HS-27A (cell line): ENCODE results near the gene LPAR2.
"Not testable (repeated sequence)": the region's sequence is repeated elsewhere in the genome, so short reads cannot be mapped to it uniquely, and the experiment has no call there.

Source experiments
- DNase-seq: peaks from one replicate; pipeline ENCODE4 v3.0.0-alpha.2; 2012; ENCODE audit warnings: low read depth, missing footprints

The LPAR2 gene

DNA sequence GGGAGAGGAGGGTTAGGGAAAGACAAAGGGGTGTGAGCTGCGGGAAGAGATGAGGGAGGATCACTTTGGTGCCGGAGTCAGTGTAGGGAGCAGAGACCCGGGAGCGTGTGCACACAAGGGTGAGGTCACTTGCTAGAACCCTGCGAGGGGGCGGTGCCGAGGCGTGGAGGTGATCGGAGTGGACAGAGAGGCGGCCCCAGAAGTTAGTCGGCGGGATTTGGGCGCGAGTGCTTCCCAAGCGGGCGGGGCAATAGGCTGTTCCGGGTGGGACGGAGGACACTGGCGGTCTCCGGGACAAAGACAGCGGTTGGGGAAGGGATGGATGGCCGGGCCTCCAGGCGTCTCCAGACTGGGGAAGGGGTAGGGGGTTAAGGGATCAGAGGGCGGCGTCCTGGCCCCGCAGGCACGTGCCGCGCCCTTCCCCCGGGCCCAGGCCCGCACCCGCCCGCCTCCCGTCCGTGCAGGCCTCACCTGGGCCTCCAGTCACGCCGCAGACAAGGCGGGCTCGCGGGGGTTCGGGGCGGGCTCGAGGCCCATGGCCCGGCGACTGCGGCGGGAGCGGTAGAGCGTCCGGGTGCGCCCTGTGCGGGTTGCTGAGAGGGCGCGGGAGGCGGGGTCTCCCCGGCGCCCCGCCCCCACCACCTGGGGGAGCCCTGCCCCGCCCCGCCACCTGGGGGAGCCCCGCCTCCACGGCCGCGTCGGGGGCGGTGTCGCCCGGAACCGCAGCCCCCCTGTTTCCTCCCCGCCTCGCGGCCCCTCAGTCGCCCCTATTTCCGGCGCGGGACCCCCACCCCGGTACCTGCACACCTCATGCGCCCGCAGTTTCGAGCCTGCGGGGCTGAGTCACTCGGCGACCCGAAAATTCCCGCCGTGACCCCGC is at the start of gene LPAR2:
LPAR2 (minus strand) TSS at position 600 of the 880 bp plus-strand sequence. CDS start 945 bp downstream, outside the sequence.
- no peak for DNase-seq

DNA sequence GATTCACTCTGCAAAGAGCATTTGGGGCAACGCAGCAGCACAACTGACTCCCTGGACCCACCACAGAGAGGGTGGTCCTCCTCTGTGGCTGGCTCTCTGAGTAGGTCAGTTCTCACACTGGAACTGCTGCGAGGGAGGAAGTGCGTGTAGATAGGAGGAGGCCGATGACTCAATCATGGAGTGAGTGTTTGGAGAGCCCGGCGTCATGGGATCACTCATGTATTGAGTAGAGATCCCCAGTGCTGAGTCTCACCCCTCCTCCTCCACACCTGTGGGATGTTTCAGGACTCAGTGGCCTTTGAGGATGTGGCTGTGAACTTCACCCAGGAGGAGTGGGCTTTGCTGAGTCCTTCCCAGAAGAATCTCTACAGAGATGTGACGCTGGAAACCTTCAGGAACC is 49.6 kb upstream of the LPAR2 start:
- DNase-seq: no peak

DNA sequence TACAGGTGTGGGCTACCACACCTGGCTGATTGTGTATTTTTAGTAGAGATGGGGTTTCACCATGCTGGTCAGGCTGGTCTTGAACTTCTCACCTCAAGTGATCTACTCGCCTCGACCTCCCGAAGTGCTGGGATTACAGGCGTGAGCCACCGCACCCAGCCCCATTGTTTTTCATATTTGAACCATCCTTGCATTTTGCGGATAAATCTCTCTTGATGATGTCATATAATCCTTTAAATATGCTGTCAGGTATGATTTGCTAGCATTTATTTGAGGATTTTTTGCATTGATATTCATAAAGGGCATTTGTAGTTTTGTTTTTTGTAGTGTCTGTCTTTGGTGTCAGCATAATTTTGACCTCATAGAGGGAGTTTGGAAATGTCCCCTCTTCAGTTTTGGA is 46.3 kb upstream of the LPAR2 start:
- no peak for DNase-seq

DNA sequence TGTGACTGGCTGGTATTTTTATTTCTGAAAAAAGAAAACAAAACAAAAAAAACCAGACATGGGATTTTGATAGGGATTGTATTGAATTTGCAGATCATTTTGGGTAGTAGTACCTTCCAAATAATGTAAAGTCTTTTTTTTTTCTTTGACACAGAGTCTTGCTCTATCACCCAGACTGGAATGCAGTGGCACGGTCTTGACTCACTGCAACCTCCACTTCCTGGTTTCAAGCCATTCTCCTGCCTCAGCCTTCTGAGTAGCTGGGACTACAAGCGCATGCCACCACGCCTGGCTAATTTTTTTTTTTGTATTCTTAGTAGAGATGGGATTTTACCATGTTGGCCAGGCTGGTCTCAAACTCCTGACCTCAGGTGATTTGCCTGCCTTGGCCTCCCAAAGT is 44.8 kb upstream of the LPAR2 start:
- DNase-seq: no peak

DNA sequence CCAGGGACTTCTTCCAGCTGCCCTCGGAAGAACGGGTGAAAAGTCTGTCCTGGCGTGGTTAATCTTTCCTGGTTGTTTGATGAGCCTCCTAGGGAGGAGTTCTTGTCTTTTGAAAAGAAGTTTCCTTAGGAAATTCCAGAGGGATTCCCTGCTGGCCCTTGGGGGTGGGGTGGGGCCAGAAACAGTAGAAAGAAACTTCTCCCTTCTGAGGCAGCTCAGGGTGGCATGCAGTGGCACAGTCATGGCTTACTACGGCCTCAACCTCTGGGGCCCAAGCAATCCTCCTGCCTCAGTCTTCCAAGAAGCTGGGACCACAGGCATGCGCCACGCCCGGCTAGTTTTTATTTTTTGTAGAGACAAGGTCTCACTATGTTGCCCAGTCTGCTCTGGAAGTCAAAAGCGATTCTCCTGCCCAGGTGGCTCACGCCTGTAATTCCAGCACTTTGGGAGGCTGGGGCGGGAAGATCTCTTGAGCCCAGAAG is 42.1 kb upstream of the LPAR2 start:
- no peak for DNase-seq

DNA sequence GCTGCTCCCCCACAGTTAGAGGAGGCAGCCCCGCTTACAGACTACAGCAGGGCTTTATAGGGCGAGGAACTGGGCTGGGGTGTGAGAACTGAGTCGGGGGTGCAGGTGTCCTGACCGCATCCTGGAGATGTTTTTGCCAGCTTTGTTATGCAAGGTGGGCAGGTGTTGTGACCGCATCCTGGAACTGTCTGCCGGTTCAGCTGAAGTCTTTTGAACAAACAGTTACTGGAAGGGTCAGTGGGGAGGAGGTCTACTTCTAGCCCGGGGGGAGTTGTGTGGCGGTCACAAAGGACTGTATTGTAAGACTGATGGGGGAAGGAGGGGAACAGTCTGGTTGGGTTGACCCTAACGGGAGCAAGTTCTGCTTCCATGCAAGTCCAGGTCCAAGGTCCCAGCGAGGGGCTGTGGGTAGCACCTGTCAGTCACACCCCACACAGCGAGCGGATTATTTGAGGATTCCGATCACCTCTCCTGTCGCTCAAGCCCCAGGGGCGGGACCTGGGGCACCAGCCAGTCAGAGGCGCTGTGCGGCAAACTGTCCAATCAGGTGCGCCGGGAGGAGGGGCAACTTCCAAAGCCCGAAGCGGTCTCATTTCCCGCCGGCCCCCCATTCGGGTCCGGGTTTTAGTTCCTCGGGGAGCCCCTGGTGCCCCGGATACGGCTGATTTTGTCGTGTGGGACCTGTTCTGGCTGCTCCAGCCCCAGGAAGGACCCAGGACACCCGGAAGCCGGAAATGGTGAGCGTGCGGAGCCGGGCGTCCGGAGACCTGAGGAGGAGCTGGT is 40.4 kb upstream of the LPAR2 start, which contains the start of gene ZNF101:
ZNF101 (plus strand) TSS at position 610 of the 783 bp plus-strand sequence; CDS start at position 735, 125 bp downstream.
- DNase-seq: peak; percentile 23

DNA sequence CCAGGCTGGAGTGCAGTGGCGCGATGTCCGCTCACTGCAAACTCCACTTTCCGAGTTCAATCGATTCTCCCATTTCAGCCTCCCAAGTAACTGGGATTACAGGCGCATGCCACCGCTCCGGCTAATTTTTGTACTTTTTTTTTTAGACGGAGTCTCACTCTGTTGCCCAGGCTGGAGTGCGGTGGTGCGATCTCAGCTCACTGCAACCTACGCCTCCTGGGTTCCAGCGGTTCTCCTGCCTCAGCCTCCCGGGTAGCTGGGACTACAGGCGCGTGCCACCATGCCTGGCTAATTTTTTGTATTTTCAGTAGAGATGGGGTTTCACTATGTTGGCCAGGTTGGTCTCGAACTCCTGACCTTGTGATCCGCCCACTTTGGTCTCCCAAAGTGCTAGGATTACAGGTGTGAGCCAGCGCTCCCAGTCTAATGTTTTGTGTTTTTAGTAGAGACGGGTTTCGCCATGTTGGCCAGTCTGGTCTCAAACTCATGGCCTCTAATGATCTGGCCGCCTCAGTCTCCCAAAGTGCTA is 37.5 kb upstream of the LPAR2 start:
- DNase-seq: not testable (repeated sequence)

DNA sequence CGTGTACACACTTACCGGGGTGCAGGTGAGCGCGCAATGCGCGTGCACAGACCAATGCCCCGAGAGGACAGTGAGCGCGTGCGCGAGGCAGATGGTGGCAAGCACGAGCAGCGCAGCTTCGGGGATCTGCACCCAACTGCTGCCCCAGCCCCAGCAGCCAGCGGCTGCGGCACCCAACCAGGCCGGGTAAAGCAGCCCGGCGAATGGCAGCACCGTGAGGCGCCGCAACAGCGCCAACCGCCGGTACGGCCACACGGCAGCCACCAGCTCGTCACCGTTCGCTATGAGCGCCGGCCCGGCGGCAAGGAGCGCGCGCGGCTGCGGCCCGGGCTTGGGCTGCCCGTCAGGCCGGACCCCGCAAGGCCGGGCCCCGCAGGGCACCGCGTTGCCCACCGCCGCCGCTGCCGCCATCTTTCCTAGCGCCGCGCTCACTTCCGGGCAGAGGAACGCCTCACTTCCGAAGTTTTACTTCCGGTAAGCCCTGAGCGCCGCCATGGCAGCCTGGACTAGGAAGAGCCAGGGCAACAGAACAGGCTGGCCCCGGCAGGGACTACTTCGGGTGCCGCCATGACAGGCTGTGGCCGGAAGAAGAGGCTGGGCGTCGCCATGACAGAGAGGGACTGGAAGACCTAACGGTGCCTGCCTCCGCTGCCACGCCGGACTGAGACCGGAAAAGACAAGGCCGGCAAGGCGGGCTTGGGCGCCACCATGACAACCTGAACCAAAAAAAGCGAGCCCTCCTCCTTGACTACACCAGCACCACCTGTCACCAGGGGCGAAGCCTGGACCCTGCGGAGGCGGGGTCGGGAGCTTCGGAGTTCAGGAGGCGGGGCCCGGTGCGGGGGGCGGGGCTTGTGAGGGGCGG is 35.5 kb upstream of the LPAR2 start, which contains the start of gene ATP13A1:
ATP13A1 (minus strand) TSS at position 421 of the 865 bp plus-strand sequence; CDS start at position 411, 10 bp downstream.
- DNase-seq: peak; percentile 85

DNA sequence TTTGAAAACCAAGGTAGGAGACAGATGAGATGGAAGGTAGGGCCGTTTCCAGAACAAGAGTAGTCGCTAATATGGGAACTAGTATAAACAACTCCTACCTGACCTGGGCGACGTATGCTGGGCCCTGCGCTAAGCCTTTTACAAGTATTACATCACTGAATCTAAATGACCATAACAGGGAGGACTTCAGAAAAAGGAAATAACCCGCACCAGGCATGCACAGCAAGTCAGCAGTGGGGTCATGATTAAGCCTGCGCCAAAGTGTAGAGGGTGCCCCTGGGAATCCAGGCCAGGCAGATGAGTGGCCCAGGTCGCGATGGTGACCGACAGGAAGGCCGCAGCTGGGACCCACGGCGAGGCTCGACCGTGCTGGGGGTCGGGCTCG is 34.8 kb upstream of the LPAR2 start:
- no peak for DNase-seq

DNA sequence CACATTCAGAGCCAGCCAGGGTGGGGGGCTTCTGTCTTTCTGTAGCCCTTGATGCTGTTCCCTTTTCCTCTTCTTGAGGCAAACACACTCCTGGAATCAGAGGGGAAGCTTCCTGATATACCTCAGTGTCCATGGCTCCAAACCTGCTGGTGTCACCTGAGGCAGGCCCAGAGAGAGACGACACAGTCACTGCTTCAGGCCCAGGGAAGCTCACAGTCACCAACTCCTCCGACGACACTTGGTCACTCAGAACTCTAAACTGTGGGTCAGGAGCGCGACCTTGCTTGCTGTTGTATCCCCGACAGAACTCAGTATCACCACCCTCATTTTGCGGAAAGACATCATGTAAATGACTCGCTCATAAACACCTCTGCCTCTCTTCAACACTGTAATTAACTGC is 34.3 kb upstream of the LPAR2 start:
- no peak for DNase-seq

DNA sequence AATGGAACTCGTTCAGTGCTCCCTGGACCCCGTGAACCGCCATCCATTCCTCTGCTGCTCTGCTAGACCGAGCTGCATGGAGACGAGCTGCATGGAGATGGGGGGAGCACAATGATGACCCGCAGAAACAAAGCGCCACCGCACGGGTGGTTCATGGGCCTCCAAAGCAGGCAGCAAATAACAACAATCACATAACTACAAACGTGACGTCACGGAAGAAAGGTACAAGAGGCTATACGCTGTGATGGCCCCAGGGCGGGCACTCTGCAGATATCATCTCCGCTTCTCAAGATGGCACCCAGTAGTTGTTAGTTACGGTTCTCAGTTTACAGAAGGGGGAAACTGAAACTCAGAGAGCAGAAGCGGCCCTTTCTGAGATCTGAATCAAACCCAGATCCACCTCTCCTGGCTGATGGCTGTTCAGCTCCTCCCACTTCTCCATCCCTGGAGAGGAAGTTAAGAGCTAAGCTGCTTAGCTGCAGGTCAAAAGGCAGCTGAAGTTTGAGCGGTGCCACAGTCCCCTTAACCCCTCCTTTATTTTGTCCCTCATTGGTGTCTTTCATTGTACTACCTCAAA is 33.7 kb upstream of the LPAR2 start:
- DNase-seq: no peak

DNA sequence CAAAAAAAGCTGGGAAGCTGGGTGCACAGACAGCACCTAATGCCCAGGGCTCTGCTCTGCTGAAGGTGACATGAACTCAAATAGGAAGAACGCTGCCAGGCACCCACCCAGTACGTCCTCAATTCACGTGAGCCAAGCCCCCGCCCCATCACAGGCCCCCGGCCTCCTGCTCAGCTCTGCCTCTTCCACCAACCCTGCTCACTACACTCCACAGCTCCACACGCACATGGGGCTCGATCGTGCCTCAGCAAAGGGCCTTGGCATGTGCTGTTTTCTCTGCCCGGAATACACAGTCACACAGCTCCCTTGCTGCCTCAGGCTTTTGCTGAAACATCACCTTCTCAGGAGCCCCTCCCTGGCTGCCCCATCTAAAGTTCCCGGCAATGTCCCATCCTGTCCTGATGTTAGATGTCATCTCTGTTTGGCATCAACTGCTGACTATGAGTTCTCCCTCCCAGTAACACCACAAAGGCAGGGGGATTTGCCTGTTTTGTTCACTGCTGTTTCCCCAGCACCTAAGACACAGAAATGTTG is 33.2 kb upstream of the LPAR2 start:
- no peak for DNase-seq

DNA sequence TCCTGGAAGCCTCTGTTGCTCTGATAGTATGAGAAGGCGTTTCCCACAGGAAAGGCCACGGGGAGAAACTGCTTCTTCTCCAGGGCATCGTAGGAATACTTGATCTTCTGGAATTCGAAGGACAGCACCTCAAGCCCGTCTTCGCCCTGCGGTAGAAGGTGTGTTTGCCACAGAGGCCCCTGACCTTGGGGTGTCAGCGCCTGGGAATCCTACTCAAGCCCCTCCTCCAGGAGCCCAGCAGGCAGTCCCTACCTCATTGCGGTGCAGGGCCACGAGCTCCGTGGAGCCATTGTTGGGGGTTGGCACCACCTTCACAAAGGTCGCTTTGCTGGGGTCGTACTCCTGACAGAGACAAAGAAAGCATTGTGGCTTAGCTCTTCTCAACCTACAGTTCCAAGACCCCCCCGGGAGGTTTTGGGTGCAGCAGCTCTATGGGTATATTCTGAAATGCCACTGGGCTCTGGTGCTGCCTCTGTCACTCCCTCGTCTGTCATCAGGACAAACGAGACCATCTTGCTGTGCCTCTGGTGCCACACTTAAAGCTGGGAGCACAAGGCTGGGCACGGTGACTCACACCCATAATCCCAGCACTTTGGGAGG is 31.7 kb upstream of the LPAR2 start:
- no peak for DNase-seq

DNA sequence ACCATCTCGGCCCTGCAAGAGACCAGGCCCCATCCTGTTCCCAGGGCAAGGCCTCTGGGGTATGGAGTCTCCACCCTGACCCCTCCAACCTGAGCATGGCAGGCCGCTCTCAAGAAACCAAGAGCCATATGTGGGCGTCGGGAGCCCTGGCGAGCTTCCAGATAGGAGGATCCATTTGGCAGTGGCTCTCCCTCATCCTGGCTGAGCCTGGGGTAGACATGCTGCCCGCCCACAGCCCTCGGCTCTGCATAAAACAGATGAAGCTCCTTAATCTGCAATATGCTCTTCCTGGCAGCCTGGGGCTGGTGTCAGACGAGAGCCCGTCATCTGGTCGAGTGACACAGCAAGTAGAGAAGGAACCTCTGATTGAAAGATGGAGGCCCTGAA is 29.4 kb upstream of the LPAR2 start:
- no peak for DNase-seq

DNA sequence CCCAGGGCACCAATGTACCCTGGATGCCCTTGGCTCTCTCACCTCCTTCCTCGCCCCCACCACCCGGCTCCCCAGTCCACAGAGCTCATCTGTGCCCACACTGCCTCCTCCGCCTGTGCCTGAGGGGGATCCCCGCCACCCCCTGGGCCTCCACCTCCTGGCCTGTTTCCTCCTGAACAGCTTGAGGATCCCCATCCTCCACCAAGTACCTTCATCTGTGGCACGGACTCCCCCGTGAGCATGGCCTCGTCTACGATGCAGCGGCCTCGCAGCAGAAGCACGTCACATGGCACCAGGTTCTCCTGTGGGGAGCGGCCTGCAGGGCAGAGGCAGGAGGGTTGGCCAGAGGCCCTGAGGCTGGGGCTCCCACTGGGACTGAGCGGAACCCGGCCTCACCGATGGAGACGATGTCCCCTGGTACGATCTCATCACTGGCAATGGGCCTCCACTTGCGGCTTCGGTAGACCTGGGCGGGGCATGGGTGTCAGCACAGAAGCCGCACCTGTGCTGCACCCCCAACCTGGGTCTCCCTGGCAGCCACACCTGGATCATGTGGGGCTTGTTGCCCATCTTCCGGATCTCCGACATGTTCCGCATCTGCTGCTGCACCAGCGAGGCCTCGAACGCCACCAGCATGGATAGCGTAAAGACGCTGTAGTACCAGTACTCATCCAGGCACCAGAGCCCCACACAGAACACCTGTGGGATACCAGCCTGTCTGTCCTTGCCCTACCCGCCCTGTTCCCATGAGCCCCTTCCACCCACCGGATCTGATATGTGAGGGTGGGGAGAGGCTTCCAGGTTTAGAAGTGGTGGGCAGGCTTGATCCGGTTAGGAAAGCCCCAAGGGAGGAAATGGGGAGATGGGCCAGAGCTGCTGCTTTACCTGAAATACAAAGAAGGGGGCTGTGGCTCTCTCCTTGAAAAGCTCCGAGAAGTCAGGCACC is 28.7 kb upstream of the LPAR2 start:
- no peak for DNase-seq

DNA sequence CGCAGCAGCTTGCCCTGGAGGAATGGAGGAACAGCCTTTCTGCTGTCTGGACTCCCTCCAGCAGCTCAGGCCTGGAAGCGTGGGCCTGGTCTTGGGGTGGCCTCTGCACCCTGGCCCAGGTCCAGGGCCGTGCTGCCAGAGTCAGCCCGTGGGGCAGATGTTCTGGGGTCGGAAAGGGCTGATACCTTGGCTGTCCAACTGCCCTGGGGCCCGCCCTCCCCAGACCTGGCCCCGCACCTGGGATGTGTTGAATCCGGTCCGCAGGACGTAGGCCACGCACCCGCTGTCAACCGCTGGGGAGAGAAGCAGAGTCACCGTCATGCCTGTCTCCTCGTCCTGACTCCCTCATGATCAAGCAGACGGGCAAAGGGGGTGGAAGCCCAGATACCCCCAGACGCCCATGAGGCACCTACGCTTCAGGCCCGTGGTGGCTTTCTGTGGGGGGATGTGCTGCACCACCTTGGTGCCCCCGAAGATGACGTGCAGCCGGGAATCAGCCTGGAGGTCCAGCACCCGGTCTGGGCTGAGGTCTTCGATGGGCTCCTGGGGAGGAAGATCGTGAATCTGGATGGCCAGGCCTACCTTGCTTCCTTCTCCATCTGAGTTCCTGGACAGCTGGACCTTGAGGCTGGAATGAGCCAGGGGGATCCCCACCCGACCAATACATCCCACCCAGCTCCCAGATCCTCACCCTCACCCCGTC is 27.8 kb upstream of the LPAR2 start:
- DNase-seq: no peak

DNA sequence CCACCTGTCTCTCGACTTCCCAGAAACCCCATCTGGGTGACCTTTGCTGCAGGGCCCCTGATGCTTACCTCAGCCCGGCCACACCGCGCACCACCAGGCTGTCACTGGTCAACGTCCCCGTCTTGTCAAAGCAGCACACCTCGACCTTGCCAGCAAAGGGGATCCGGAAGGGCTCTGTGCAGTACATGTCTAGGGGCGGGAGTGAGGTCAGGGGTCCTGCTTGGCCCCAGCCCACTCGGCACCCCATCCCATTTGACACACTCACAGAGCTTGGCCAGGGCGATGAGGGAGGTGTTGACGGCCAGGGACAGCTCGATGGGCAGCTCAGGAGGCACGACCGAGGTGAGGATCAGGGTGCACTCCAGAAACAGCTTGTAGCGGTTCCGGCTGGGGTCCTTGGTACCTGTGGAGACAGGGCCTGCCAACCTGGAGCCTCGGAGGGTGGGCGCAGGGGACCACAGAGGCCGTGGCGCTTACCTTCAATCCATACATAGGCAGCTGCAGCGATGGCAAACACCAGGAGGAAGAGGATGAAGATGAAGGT is 27.1 kb upstream of the LPAR2 start:
- no peak for DNase-seq

DNA sequence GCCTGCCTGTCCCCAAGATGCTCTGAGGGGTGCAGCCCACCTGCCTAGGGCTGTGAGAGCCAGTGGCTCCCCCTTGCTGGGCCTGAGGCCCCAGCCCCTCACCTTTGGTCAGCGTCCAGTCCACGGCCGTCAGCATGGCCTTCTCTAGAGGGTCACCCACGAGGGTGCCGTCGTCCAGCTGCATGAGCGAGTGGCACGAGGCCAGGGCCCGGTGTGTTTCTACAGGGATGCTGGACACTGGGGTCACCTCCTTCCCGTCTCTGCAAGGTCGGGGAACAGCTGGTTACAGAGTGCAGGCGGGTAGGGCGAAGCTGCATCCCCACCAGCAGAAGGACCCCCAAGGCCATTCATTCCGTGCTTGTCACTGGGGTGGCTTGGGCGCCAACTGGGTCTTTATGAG is 26.4 kb upstream of the LPAR2 start:
- DNase-seq: no peak
